DND-41 (cell line): ENCODE data around the gene GABBR2.
"Not testable (repeated sequence)": the region's sequence is repeated elsewhere in the genome, so short reads cannot be mapped to it uniquely, and the experiment has no call there.

Experiments used
- EZH2 ChIP-seq: IDR thresholded peaks from 3 replicates; pipeline ENCODE4 v1.6.1; 2012; ENCODE audit warnings: borderline replicate concordance, low read depth, mild to moderate bottlenecking, moderate library complexity, low read length, inconsistent platforms; ENCODE audit not compliant: severe bottlenecking
- TF ChIP-seq, protein P1 (sequence below): IDR thresholded peaks from 2 replicates; pipeline ENCODE4 v1.5.1; 2012; ENCODE audit warnings: borderline replicate concordance, low read length, moderate library complexity, mild to moderate bottlenecking; ENCODE audit not compliant: poor library complexity, severe bottlenecking; ENCODE audit errors: extremely low read depth

DNA sequence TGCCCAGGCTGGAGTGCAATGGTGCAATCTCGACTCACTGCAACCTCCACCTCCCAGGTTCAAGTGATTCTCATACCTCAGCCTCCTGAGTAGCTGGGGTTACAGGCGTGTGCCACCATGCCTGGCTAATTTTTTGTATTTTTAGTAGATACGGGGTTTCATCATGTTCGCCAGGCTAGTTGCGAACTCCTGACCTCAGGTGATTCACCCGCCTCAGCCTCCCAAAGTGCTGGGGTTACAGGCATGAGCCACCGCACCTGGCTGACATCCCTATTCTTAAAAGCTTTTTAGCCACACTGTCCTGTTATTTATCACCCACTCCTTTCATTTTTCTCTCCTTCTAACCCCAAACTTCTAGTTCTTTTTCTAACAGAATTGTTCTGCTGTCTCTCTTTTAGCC is 425.6 kb downstream of the GABBR2 start:
- TF ChIP-seq EZH2: not testable (repeated sequence)
- TF ChIP-seq, protein P1, sequence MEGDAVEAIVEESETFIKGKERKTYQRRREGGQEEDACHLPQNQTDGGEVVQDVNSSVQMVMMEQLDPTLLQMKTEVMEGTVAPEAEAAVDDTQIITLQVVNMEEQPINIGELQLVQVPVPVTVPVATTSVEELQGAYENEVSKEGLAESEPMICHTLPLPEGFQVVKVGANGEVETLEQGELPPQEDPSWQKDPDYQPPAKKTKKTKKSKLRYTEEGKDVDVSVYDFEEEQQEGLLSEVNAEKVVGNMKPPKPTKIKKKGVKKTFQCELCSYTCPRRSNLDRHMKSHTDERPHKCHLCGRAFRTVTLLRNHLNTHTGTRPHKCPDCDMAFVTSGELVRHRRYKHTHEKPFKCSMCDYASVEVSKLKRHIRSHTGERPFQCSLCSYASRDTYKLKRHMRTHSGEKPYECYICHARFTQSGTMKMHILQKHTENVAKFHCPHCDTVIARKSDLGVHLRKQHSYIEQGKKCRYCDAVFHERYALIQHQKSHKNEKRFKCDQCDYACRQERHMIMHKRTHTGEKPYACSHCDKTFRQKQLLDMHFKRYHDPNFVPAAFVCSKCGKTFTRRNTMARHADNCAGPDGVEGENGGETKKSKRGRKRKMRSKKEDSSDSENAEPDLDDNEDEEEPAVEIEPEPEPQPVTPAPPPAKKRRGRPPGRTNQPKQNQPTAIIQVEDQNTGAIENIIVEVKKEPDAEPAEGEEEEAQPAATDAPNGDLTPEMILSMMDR: not testable (repeated sequence)
